Transverse colon (tissue), 4 donors: ENCODE data around the gene SELENOV. TPM values are rescaled to one million over a fixed set of nuclear protein-coding genes. Genes with fewer than 3 reads are reported as not detected.
A peak's percentile ranks its signal among the peaks of the same experiment; 100 is the strongest.

Source experiments
- DNase-seq: peaks from one replicate; pipeline ENCODE4 v3.0.0-alpha.2; 2019
- H3K27ac ChIP-seq, 4 donors: fragments of 200-600 bp; sonication (generic); 2 replicates each; pipeline ENCODE4 v1.5.1; 2016 to 2018; ENCODE audit warnings: inconsistent platforms in 4 of 4
- H3K27me3 ChIP-seq: fragments of 200-600 bp; sonication (generic); 2 replicates; pipeline ENCODE4 v1.5.1; 2017; ENCODE audit warnings: inconsistent platforms
- H3K36me3 ChIP-seq, 4 donors: fragments of 200-600 bp; sonication (generic); 2 replicates each; pipeline ENCODE4 v1.5.1; 2017 to 2019; ENCODE audit warnings: inconsistent platforms in 4 of 4
- H3K4me1 ChIP-seq, 4 donors: fragments of 200-600 bp; sonication (generic); 2 replicates each; pipeline ENCODE4 v1.5.1; 2017 to 2020; ENCODE audit warnings: inconsistent platforms in 4 of 4
- H3K4me3 ChIP-seq, 4 donors: fragments of 200-600 bp; sonication (generic); 1 replicate in 1 of 4; 2 replicates in 3 of 4; pipeline versions ENCODE4 v1.5.1 to v1.6.1; 2017 to 2019; ENCODE audit warnings: inconsistent platforms in 4 of 4
- H3K9me3 ChIP-seq, 2 donors: fragments of 200-600 bp; sonication (generic); 2 replicates each; pipeline ENCODE4 v1.5.1; 2017 to 2019; ENCODE audit warnings: inconsistent platforms in 2 of 2
- EP300 ChIP-seq: sonication (generic); formaldehyde crosslinking; IDR thresholded peaks from one replicate; pipeline ENCODE4 v1.6.1; 2017; ENCODE audit warnings: antibody characterized with exemption, low read depth
- POLR2A ChIP-seq: fragments of 450-650 bp; IDR thresholded peaks from one replicate; pipeline ENCODE4 v1.6.1; 2016; ENCODE audit warnings: antibody characterized with exemption, mild to moderate bottlenecking, moderate library complexity
- POLR2AphosphoS5 ChIP-seq, 3 donors: sonication (generic); formaldehyde crosslinking; IDR thresholded peaks; one replicate each; pipeline ENCODE4 v1.6.1; 2016; ENCODE audit warnings: antibody characterized with exemption in 3 of 3
- WGBS, 2 donors: methylation state at CpG; one replicate each; pipeline ENCODE4 v1.1.5; 2018; ENCODE audit warnings: low coverage in 1 of 2; 5-methylcytosine and 5-hydroxymethylcytosine counted together
- in situ Hi-C, 4 donors: fragments of 200-750 bp; cut with MboI; loops; one replicate each; pipeline versions ENCODE4 v1.15.0 to v1.15.1; 2017; ENCODE audit warnings: low sequenced_read_pairs in 3 of 4, low pct_ligation_motif_present in 1 of 4, low pct_unique_long_range_greater_than_20kb in 1 of 4
- intact Hi-C: fragments of 100-400 bp; cut with DNase I; formaldehyde crosslinking; loops from one replicate; pipeline ENCODE4 v1.15.1; 2023; ENCODE audit warnings: low total_unique reads
- total RNA-seq, 4 donors: library from RNA; depleted of rRNA; stranded (reverse); fragments of >200 nt; gene quantifications; one replicate each; pipeline ENCODE4 v1.1.0, GENCODE V29; 2016
- TF ChIP-seq, protein P1 (sequence below), 5 experiments: fragments of 200-600 bp in 3 of 5; fragments of 450-650 bp in 2 of 5; sonication (generic) in 3 of 5; IDR thresholded peaks; 1 replicate in 2 of 5; 2 replicates in 3 of 5; pipeline ENCODE4 v1.5.1; 2016 to 2017; ENCODE audit warnings: antibody characterized with exemption in 5 of 5, inconsistent platforms in 3 of 5, mild to moderate bottlenecking in 2 of 5, moderate library complexity in 1 of 5

The SELENOV gene
- total RNA-seq, 4 donors from 2014 or later = not detected

DNA sequence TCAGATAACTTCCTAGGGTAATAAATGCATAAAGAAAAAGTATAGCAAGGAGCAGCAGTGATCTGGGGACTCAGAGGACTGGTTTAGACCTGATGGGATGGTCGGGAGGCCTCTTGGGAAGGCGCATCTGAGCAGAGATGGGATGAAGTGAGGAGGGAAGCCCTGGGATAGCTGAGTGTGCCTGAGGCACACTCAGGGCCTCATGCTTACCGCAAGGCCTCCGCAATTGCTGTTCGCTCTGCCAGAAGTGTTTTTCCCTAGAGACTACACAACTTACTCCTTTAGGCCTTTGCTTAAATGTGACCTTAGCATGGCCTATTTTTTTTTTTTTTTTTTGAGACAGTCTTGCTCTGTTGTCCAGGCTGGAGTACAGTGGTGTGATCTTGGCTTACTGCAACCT lies 20.3 kb upstream of the SELENOV start:
- WGBS, 2 donors = 80 to 90% methylated on average over 1 to 5 of the region's 5 CpGs
- Histone ChIP-seq H3K9me3 (no peaks in the 10 kb centered on the region), H3K4me3 (no peak overlapping the region), H3K4me1 (peaks cover 15 to 21% (median 19%) of the 10 kb centered on the region in 4 donors), H3K27me3 (peaks cover 40% of the 10 kb centered on the region), H3K36me3 (peaks cover 0 to 16% (median 5%) of the 10 kb centered on the region in 4 donors), H3K27ac (no peak overlapping the region)
- TF ChIP-seq, protein P1, sequence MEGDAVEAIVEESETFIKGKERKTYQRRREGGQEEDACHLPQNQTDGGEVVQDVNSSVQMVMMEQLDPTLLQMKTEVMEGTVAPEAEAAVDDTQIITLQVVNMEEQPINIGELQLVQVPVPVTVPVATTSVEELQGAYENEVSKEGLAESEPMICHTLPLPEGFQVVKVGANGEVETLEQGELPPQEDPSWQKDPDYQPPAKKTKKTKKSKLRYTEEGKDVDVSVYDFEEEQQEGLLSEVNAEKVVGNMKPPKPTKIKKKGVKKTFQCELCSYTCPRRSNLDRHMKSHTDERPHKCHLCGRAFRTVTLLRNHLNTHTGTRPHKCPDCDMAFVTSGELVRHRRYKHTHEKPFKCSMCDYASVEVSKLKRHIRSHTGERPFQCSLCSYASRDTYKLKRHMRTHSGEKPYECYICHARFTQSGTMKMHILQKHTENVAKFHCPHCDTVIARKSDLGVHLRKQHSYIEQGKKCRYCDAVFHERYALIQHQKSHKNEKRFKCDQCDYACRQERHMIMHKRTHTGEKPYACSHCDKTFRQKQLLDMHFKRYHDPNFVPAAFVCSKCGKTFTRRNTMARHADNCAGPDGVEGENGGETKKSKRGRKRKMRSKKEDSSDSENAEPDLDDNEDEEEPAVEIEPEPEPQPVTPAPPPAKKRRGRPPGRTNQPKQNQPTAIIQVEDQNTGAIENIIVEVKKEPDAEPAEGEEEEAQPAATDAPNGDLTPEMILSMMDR (IDR thresholded peaks at IDR 0.05) = no peak
- TF ChIP-seq POLR2A = no peak
- no peak for TF ChIP-seq EP300
- TF ChIP-seq POLR2AphosphoS5 (IDR thresholded peaks at IDR 0.05) = no peak
- in situ Hi-C loops = no loop called here
- intact Hi-C loops = no loop called here
- no peak for DNase-seq

DNA sequence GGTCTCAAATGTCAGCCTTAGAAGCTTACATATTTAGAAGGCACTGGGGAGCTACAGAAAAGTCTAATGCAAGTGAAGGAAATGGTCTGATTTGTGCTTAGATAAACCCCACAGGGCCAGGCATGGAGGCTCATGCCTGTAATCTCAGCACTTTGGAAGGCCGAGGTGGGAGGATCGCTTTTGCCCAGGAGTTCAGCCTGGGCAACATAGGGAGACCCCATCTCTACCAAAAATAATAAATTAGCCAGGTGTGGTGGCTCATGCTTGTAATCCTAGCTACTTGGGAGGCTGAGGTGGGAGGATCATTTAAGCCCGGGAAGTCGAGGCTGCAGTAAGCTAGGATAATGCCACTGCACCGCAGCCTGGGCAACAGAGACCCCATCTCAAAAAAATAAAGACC lies 18.9 kb upstream of the SELENOV start:
- intact Hi-C loops (no loop called here), in situ Hi-C loops (no loop called here)
- no peak overlapping the region for H3K27ac ChIP-seq
- no peaks in the 10 kb centered on the region for H3K9me3 ChIP-seq
- H3K4me3 ChIP-seq = no peak overlapping the region
- H3K27me3 ChIP-seq = peaks cover 52% of the 10 kb centered on the region
- H3K4me1 ChIP-seq = peaks cover 15 to 21% (median 19%) of the 10 kb centered on the region in 4 donors
- TF ChIP-seq POLR2A (no peak), EP300 (no peak), POLR2AphosphoS5 (IDR thresholded peaks at IDR 0.05) (no peak)
- TF ChIP-seq, protein P1 (IDR thresholded peaks at IDR 0.05) = no peak
- 80% methylated on average over 1 to 5 of the region's 5 CpGs for WGBS, 2 donors
- H3K36me3 ChIP-seq = peaks cover 0 to 2% (median 0%) of the 10 kb centered on the region in 4 donors
- DNase-seq = no peak

DNA sequence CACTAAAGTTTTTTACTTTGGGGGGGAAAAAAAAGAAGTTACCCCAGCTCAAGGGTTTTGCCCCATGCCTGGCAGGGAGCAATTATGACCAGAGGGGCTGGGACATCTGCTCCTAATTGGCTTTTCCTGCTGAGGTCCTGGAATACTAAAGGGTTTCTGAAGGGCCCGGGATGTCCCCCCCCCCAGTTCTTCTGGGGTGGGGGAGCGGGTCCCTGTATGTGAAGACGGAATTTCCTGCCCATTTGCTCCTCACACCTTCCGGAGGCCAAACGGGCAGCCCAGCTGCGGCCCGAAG lies 17.3 kb upstream of the SELENOV start:
- peak overlapping the region in 2 of 4 donors; percentile 6 to 23 for H3K4me3 ChIP-seq
- H3K9me3 ChIP-seq = no peaks in the 10 kb centered on the region
- peaks cover 67% of the 10 kb centered on the region for H3K27me3 ChIP-seq
- H3K27ac ChIP-seq = no peak overlapping the region
- TF ChIP-seq EP300 (no peak), POLR2A (no peak), POLR2AphosphoS5 (IDR thresholded peaks at IDR 0.05) (no peak)
- TF ChIP-seq, protein P1 (IDR thresholded peaks at IDR 0.05) = no peak
- WGBS, 2 donors = 0% methylated on average over 6 to 7 of the region's 7 CpGs
- H3K36me3 ChIP-seq = no peaks in the 10 kb centered on the region
- intact Hi-C loops (no loop called here), in situ Hi-C loops (no loop called here)
- no peak for DNase-seq
- peaks cover 15 to 22% (median 20%) of the 10 kb centered on the region in 4 donors for H3K4me1 ChIP-seq

DNA sequence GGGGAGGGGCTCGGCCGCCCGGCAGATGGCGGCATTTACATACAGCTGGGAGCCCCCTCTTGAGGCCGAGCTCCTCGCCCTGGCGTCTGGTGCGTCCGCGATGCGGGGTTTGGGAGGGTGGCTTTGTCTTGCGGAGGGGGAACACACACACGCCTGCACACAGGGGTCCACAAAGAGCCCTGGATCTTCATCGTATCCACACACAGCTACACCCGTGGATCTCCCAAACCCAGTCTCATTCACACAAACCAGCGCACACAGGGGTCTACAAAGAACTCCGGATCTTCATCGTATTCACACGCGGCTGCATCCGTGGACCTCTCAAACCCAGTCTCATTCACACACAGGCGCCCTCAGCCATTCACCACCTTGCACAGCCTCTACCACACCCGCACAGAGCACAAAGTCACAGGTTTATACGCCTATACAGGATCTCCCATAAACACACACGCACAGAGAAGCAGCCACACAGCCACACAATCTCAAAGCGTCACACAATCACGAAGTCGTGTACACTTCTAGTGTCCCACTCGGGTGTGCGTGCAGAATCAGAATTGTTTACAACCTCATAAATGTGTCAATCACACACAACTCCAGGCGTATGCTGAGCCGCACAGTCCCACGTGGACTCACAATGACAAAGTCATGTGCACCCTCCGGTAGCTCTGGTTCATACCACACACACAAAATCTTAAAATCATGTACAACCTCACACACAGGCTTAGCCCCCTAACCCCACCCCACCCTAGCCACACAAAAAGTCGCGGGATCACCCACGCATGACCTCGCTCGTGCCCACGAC lies 16.7 kb upstream of the SELENOV start:
- H3K27ac ChIP-seq = no peak overlapping the region
- DNase-seq = peak; percentile 49
- H3K4me1 ChIP-seq = peaks cover 15 to 25% (median 22%) of the 10 kb centered on the region in 4 donors
- H3K9me3 ChIP-seq = no peaks in the 10 kb centered on the region
- TF ChIP-seq POLR2AphosphoS5 (IDR thresholded peaks at IDR 0.05) (no peak), POLR2A (no peak), EP300 (no peak)
- TF ChIP-seq, protein P1 (IDR thresholded peaks at IDR 0.05) = peak in 2 of 5 experiments; percentile 17 to 21
- H3K27me3 ChIP-seq = peaks cover 71% of the 10 kb centered on the region
- in situ Hi-C loops = no loop called here
- no peaks in the 10 kb centered on the region for H3K36me3 ChIP-seq
- intact Hi-C loops = no loop called here
- WGBS, 2 donors = 0 to 3% methylated on average over 11 to 38 of the region's 40 CpGs
- H3K4me3 ChIP-seq = peak overlapping the region in 2 of 4 donors; percentile 6 to 23
